Nephron (organoid): ENCODE measurements around the gene KIF23.

ENCODE experiments used
- H3K27ac Mint-ChIP-seq, 3 experiments: 2 replicates each; pipeline ENCODE4 v1.8.0; 2020; ENCODE audit warnings: mixed read lengths in 3 of 3, mild to moderate bottlenecking in 2 of 3, moderate library complexity in 1 of 3
- H3K27me3 Mint-ChIP-seq: 2 replicates; pipeline ENCODE4 v1.8.0; 2021; ENCODE audit warnings: low read depth, mild to moderate bottlenecking, moderate library complexity, mixed read lengths
- H3K36me3 Mint-ChIP-seq: 2 replicates; pipeline ENCODE4 v1.8.0; 2020; ENCODE audit warnings: low read depth, mixed read lengths
- H3K4me1 Mint-ChIP-seq: 2 replicates; pipeline ENCODE4 v1.8.0; 2020; ENCODE audit warnings: mixed read lengths
- H3K4me3 Mint-ChIP-seq, 3 experiments: 2 replicates each; pipeline ENCODE4 v1.8.0; 2020; ENCODE audit warnings: mild to moderate bottlenecking in 3 of 3, mixed read lengths in 3 of 3, moderate library complexity in 2 of 3
- H3K9me3 Mint-ChIP-seq: 2 replicates; pipeline ENCODE4 v1.8.0; 2020; ENCODE audit warnings: mixed read lengths
- TF ChIP-seq, protein P1 (sequence below), 3 experiments: fragments of 200-600 bp; sonication (generic); IDR thresholded peaks; one replicate each; pipeline ENCODE4 v1.5.0; 2021; ENCODE audit warnings: antibody characterized with exemption in 3 of 3; ENCODE audit not compliant: unreplicated experiment in 3 of 3

Gene KIF23

DNA sequence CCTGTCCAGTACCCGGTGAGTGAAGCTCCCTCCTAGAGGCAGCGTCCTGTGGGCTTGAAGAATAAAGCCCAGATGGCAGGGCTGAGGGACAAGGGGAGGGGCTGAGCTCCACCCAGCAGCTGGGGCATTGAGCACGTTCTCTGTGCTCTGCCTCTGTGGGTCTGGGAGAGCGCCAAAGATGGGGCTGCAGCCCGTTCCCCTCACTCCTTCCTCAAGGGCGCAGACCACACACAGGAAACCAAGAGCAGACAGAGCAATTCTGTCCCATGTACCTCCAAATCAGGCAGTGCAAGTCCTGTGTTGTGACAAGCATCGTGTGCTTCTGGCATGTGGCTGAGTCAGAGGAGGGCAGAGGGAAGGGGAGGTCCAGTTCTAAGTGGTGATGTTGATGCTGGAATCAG lies 15.7 kb upstream of the KIF23 start:
- peaks cover 19% of the 10 kb centered on the region for H3K4me1 Mint-ChIP-seq
- no peak overlapping the region for H3K27ac Mint-ChIP-seq
- TF ChIP-seq, protein P1, sequence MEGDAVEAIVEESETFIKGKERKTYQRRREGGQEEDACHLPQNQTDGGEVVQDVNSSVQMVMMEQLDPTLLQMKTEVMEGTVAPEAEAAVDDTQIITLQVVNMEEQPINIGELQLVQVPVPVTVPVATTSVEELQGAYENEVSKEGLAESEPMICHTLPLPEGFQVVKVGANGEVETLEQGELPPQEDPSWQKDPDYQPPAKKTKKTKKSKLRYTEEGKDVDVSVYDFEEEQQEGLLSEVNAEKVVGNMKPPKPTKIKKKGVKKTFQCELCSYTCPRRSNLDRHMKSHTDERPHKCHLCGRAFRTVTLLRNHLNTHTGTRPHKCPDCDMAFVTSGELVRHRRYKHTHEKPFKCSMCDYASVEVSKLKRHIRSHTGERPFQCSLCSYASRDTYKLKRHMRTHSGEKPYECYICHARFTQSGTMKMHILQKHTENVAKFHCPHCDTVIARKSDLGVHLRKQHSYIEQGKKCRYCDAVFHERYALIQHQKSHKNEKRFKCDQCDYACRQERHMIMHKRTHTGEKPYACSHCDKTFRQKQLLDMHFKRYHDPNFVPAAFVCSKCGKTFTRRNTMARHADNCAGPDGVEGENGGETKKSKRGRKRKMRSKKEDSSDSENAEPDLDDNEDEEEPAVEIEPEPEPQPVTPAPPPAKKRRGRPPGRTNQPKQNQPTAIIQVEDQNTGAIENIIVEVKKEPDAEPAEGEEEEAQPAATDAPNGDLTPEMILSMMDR (IDR thresholded peaks at IDR 0.05; ENCODE audit: unreplicated experiment in 3 of 3), result no peak
- peaks cover 31% of the 10 kb centered on the region for H3K27me3 Mint-ChIP-seq
- H3K9me3 Mint-ChIP-seq, result no peaks in the 10 kb centered on the region
- no peaks in the 10 kb centered on the region for H3K36me3 Mint-ChIP-seq
- H3K4me3 Mint-ChIP-seq, result no peak overlapping the region

DNA sequence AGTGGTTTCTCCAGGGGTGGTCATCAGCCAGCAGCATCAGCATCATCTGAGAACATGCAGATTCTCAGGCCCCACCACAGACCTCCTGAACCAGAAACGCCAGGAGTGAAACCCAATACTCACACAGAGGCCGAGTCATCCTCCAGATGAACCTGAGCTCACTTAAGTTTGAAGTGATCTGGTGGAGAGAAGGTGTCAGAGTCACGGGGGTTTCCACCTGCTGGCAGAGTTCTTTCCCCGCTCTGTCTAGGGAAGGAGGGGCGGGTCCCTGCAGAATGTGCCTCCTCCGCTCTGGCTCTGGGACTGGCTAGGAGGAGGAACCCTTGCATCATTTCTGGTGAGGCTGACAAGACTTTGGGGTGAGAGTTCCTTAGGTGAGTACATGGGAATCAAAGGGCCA lies 13.3 kb upstream of the KIF23 start:
- no peaks in the 10 kb centered on the region for H3K9me3 Mint-ChIP-seq
- TF ChIP-seq, protein P1 (IDR thresholded peaks at IDR 0.05; ENCODE audit: unreplicated experiment in 3 of 3), result no peak
- peaks cover 25% of the 10 kb centered on the region for H3K27me3 Mint-ChIP-seq
- no peak overlapping the region for H3K4me3 Mint-ChIP-seq
- peaks cover 15% of the 10 kb centered on the region for H3K4me1 Mint-ChIP-seq
- no peaks in the 10 kb centered on the region for H3K36me3 Mint-ChIP-seq
- no peak overlapping the region for H3K27ac Mint-ChIP-seq

DNA sequence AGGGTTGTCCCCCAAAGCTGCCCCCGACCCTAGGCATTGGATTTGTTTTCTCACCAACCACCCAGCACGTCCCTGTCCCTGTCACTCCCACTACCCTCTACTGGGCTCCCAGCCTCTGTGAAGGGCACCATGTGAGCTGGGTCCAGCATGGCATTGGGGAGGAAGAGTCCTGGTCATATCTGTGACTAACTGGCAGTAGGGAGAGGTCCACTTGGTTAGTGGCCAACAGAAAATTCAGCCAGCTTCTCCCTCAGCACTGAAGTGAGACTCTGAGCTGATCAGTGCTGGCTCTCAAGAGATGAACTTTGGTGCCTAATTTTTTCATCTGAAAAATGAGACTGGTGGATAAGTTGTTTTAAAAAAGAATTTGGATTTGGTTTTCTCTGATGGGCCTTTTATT lies 11.3 kb upstream of the KIF23 start:
- Mint-ChIP-seq H3K27me3 (peaks cover 22% of the 10 kb centered on the region), H3K36me3 (no peaks in the 10 kb centered on the region), H3K9me3 (no peaks in the 10 kb centered on the region), H3K4me1 (peaks cover 15% of the 10 kb centered on the region), H3K27ac (no peak overlapping the region), H3K4me3 (no peak overlapping the region)
- TF ChIP-seq, protein P1 (IDR thresholded peaks at IDR 0.05; ENCODE audit: unreplicated experiment in 3 of 3), result no peak

DNA sequence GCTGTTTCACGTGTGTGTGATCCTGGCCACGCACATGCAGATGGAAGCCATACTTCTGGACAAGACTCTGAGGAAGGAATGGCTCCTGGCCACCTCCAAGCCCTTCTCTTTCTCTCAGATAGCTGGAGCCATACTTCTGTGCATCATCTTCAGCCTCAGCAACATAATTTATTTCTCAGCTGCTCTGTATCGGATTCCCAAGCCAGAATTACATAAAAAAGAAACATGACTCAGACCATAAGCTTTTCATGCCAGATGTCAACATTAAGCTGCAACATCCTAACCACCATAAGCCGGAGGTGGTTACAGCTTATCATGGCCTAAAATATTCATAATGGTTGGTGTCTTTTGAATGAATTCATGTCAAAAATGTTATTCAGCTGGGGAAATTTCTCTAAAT lies 10.6 kb upstream of the KIF23 start:
- peaks cover 18% of the 10 kb centered on the region for H3K27me3 Mint-ChIP-seq
- H3K4me3 Mint-ChIP-seq, result no peak overlapping the region
- H3K4me1 Mint-ChIP-seq, result peaks cover 15% of the 10 kb centered on the region
- no peaks in the 10 kb centered on the region for H3K9me3 Mint-ChIP-seq
- TF ChIP-seq, protein P1 (IDR thresholded peaks at IDR 0.05; ENCODE audit: unreplicated experiment in 3 of 3), result no peak
- H3K36me3 Mint-ChIP-seq, result no peaks in the 10 kb centered on the region
- H3K27ac Mint-ChIP-seq, result peak overlapping the region; percentile 0 to 56 (median 4)

DNA sequence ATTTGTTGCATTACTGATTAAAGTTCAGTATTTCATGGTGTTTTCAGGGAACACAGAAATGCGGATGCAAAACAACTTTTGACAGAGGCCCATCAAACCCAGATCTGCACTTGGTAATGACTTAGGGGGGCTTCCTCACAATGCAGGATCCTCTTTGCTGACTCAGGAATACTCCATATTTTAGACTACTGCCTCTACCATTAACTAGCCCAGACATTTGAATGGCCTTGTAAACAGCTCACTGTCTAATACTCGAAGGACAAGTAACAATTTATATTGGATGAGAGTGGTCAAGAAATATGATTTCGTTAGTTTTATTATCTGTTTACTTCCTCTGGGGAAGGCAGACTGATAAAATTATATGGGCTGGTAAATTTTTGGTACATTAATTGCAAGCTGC lies 9.0 kb upstream of the KIF23 start:
- TF ChIP-seq, protein P1 (IDR thresholded peaks at IDR 0.05; ENCODE audit: unreplicated experiment in 3 of 3), result no peak
- Mint-ChIP-seq H3K4me3 (no peak overlapping the region), H3K9me3 (no peaks in the 10 kb centered on the region), H3K4me1 (peaks cover 15% of the 10 kb centered on the region), H3K27ac (no peak overlapping the region), H3K36me3 (no peaks in the 10 kb centered on the region), H3K27me3 (peaks cover 13% of the 10 kb centered on the region)

DNA sequence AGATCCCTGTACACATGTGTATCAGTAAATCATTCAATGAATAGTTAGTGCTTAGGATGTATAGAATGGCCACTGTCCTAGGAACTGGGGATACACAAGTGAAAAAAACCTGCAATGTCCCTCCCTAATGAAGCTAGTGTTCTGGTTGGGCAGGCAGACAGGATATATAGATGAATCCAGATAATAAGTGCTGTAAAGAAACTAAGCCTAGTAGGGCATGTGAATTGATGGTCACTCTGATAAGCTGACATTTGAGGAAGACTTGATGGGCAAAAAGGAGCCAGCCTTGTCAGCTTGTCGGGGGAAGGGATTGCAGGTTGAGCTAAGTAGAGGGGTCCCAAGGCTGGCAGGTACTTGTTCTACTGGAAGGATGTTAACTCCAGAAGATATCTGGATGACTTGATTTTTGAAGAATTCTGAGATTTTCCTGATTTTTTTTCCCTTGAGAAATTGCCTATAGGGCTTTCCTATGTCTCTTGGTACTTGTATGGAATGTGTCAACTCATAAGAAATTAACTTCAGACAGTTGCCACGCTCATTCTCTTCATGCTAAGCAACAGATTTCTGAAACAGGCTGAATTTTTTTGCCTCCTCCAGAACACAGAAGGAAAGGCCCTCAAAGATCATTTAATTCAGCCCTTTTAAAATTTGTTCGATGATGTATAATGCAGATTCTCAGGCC lies 6.3 kb upstream of the KIF23 start:
- H3K27ac Mint-ChIP-seq, result no peak overlapping the region

More for the DNA sequence above, 6.3 kb upstream of the KIF23 start:
- Mint-ChIP-seq H3K4me3 (no peak overlapping the region), H3K9me3 (no peaks in the 10 kb centered on the region), H3K4me1 (peaks cover 15% of the 10 kb centered on the region), H3K27me3 (peaks cover 8% of the 10 kb centered on the region), H3K36me3 (no peaks in the 10 kb centered on the region)
- TF ChIP-seq, protein P1 (IDR thresholded peaks at IDR 0.05; ENCODE audit: unreplicated experiment in 3 of 3), result no peak
